ENCODE measurements around the gene LRRC57.

LRRC57 gene

GRCh38 chr15:42491539-42492225 lies 56.9 kb downstream of the LRRC57 start:
- DNase-seq (ENCODE audit: low read depth in 2 of 2), result no peak

- DNase-seq (ENCODE audit: low read depth in 2 of 2), result peak; percentile 73 to 80
Measured at GRCh38 chr15:42490671-42491538, 57.7 kb downstream of the LRRC57 start, which contains the start of gene ZNF106. Gene ZNF106 (minus strand): TSS chr15:42491141. CDS start chr15:42472289, 18,852 bp downstream.

- DNase-seq (ENCODE audit: low read depth in 2 of 2), result no peak
Measured at GRCh38 chr15:42490291-42490670, 58.3 kb downstream of the LRRC57 start.
